HG02870 (cell line): ENCODE data around the gene ITGA3.

Source experiments
- ATAC-seq: cut with Tn5 transposase; IDR thresholded peaks from one replicate; pipeline ENCODE4 v1.9.1; 2021; ENCODE audit warnings: mild to moderate bottlenecking, moderate library complexity; ENCODE audit not compliant: unreplicated experiment

Gene ITGA3

DNA sequence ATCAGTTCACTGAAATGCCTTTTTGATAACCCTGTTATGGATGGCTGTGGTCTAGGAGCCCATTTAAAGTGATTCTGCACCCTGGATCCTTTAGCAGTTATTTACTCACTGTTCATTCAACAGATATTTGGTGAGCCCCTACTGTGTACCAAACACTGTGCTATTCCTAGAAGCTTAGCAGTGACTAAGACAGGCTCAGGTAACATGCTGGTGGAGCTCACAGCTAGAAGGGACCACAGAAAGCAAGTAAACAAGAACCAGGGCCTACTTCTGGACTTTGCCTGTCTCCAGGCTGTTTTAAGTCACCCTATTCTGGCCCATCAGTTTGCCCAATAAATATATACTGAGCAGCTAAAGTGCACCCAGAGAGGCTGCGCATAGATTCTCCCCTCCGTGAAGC is 11.1 kb downstream of the ITGA3 start:
- ATAC-seq, result no peak

DNA sequence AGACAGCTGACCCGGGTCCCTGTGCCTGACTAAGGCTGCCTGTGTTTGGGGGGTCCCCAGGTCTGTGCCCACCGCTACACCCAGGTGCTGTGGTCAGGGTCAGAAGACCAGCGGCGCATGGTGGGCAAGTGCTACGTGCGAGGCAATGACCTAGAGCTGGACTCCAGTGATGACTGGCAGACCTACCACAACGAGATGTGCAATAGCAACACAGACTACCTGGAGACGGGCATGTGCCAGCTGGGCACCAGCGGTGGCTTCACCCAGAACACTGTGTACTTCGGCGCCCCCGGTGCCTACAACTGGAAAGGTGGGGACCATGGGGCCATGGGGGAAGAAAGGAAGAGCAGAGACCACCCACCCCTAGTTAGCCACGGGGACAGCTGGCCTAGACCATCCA is 12.1 kb downstream of the ITGA3 start:
- no peak for ATAC-seq

DNA sequence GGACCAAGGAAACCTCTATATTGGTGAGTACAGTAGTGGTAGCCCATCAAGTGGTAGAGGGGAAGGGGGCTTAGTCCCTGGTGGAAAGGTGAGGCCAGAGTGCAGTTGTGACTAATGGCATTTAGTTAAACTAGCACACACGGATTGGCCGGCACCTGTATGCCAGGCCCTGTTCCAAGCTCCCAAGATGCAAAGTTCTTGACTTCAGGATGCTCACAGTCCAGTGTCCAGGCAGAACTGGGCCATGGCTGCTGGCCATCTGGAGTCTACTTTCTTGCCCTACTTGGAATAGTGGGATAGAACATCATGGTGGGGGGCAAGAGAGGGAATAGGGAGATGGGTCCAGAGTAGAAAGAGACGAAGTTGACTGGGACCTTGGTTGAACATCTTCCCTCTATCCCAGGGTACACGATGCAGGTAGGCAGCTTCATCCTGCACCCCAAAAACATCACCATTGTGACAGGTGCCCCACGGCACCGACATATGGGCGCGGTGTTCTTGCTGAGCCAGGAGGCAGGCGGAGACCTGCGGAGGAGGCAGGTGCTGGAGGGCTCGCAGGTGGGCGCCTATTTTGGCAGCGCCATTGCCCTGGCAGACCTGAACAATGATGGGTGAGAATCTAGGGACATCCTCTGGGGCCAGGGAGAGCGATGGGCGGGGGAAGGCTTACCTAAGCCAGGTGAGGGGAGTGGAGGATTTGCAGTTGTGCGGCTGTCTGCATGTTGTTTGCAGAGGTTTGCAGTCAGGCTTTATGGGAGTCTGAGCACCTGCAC is 15.2 kb downstream of the ITGA3 start:
- ATAC-seq, result no peak

DNA sequence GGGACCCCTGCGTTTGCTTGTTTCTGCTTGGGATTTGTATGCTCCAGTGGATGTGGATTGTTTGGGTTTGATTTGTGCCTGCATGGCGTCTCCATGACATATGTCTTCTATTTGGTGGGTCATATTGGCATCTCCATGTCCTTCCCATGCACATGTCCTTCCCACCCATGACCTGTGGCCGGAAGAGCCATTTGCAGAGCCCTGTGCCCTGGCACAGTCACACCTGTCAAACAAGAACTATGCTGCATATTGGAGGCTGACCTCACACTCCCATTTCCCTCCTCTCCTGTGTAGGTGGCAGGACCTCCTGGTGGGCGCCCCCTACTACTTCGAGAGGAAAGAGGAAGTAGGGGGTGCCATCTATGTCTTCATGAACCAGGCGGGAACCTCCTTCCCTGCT is 15.8 kb downstream of the ITGA3 start:
- no peak for ATAC-seq

DNA sequence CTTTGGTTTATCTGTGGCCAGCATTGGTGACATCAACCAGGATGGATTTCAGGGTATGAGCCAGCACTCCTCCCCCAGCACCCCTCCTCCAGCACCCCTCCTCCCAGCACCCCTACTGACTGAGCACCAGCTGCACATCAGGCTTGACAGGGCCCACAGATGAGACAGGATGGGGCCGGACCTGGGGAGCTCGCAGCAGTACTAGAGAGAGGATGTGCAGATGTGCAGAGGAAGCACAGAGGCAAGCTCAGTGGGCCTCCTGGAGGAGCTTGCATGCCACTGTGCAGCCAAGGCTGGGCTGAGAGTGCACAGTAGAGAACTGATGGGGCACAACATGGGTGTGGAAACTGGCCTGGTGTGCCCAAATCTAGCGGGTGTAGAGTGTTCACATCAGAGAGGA is 16.2 kb downstream of the ITGA3 start:
- ATAC-seq, result no peak

DNA sequence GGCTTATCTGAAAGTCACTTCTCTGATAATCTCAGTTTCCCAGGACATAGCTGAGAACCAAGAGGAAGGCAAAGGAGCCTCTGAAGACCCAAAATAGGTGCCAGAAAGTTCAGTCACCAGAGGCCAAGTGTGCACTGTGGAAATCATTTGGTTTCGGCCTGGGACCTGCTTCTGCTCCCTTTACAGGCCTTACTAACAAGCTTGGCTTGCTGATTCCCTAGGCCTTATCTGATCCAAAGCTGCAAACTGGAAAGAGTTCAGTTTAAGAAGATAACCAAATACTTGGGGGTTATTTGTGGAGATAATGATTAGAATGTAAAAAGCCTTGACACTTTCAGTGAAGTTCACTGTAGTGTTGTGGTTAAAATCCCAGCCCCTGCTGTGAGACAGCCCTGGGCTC is 17.0 kb downstream of the ITGA3 start:
- ATAC-seq, result no peak

DNA sequence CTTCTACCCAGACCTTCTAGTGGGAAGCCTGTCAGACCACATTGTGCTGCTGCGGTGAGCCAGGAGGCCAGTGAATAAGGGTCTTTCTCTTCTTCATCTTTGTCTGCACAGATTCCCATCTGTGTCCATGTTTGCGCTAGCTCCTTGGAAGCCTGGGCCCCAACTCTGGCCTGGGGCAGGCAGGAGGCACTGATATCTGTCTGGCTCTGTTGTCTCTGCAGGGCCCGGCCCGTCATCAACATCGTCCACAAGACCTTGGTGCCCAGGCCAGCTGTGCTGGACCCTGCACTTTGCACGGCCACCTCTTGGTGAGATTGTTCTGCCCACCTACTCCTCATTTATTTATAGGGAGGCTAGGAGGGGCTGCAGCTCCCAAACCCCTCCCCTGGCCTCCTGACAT is 18.3 kb downstream of the ITGA3 start:
- ATAC-seq, result no peak

DNA sequence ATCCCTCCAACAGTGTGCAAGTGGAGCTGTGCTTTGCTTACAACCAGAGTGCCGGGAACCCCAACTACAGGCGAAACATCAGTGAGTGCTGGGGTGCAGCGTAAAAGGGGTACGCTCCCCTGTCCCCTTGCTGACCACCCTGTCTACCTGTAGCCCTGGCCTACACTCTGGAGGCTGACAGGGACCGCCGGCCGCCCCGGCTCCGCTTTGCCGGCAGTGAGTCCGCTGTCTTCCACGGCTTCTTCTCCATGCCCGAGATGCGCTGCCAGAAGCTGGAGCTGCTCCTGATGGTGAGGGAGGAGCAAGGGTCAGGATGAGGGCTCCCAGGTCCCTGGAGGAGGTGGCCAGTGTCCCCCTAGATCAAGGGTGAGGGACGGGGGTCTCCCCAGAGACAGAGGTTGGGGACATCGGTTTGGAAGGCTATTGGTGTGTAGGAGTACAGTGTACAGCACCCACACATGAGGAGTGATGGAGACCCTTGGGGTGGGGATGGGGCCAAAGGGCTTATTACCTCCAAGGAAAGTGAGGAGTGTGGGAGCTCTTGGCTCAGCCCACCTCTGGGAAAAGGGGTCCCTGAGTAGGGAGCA is 19.6 kb downstream of the ITGA3 start:
- no peak for ATAC-seq

DNA sequence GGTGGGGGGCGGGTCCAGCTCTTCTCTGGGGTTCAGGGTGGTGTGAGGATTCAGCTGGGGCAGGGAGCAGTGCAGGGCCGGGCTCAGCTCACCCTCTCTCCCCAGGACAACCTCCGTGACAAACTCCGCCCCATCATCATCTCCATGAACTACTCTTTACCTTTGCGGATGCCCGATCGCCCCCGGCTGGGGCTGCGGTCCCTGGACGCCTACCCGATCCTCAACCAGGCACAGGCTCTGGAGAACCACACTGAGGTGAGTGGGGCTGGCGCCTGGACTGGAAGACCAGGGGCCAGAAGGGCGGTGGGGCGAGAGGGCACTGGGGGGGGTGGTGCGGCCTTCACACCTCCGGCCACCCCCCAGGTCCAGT is 20.3 kb downstream of the ITGA3 start:
- ATAC-seq, result no peak

DNA sequence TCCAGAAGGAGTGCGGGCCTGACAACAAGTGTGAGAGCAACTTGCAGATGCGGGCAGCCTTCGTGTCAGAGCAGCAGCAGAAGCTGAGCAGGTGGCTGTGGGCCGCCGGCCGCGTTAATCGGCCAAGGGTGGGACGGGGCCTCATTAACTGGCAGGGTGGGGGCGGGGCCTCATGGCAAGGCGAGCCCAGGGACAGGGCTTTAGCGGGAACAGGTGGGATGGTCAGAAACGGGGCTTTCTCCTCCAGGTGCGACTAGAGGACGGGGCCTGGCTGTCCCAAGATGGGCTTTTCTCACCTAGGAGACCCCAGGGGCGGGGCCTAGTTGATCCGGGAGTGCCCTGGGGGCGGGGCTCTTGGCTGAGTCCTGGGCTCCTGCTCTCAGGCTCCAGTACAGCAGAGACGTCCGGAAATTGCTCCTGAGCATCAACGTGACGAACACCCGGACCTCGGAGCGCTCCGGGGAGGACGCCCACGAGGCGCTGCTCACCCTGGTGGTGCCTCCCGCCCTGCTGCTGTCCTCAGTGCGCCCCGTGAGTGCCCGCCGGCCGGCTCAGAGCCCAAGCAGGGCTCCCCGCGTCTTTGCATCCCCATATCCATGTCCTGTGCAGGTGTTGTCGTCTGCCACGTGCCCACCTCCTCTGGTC is 20.8 kb downstream of the ITGA3 start:
- ATAC-seq, result no peak

DNA sequence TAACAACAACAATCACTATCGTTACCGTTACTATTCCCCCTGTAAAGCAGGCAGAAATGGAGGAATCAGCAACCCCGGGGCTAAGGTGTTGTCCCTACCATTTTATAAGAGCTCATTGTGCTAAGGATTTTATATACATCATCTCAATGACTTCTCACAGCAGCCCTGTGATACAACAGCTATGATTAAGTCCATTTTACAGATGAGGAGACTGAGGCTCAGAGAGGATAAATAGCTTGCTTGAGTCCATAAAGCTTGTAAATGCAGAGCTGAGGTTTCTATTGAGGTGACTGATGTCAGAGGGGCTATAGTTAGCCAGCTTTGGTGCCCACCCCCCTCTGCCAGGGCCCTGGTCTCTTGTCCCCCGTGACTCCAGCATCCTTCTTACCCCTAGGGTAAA is 22.5 kb downstream of the ITGA3 start:
- ATAC-seq, result no peak

DNA sequence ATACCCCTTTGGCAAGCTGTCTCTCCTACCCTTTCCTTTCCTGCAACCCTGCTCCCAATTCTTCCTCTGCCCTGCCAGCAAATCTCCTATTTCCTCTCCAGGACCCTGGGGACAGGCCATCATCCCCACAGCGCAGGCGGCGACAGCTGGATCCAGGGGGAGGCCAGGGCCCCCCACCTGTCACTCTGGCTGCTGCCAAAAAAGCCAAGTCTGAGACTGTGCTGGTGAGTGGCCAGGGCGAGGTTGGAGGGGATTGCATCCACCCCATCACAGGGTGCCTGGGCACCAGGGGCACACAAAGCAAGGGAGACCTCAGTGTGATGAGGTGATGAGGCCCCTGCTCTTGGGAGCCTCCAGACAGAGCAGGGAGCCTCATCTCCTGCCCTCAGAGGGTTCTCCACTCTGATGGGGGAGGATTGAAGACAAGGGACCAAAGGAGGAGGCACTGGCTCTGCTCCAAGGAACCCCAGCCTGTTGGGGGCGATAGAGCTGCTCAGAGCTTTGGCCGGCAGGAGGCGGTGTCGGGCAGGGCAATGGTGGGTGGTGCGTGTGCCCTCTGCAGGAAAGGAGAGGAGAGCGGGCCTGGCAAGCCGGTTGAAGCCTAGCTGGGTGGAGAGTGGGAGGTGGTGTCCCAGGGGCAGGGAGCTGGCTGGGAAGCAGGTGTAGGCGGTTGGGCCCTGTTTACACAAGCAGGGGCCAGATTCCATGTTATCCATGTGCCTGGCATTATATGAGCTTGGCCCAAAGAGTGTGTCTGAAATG is 23.6 kb downstream of the ITGA3 start:
- no peak for ATAC-seq

DNA sequence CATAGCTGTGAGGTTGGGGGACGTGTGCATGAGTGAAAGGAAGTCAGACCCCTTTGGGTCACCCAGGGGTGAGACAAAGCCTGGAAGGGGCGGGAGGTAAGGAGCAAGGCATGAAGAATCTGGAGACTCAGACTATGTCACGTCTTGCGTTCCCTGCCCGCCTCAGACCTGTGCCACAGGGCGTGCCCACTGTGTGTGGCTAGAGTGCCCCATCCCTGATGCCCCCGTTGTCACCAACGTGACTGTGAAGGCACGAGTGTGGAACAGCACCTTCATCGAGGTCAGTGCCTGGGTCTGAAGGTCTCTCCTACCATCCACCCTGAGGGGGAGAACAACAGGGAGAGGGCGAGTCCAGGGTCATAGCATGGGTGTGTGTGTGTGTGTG is 24.2 kb downstream of the ITGA3 start:
- no peak for ATAC-seq

DNA sequence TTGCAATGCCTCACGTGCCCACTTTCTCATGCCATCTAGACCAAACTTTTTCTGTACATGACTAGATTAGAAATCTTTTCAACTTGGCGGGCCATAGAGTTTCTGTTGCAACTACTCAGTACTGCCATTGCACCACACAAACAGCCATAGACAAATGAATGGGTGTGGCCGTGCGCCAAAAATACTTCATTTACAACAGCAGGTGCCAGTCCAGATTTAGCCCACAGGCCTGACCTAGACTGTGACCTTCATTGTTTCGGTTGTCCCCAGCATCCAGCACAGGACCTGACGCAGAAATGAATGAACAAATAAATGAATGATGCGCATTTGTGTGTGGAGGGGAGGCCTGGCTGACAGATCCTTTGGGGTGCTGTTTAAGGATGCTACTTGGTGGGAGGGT is 24.9 kb downstream of the ITGA3 start:
- no peak for ATAC-seq

DNA sequence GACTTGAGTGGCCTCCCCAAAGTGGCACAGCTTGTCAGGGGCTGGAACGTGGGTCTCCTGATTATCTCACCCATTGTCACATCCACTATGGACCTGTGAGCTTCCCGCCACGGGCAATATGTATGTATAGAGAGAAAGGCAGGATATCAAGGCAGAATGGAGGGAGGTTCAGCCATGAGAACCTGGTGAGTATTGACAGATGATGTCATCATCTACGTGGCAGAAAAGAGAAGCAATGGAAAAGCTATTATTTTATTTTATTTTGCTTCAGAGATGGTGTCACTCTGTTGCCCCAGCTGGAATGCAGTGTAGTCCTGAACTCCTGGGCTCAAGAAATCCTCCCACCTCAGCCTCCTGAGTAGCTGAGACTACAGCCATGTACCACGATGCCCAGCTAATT is 25.8 kb downstream of the ITGA3 start:
- ATAC-seq, result no peak

DNA sequence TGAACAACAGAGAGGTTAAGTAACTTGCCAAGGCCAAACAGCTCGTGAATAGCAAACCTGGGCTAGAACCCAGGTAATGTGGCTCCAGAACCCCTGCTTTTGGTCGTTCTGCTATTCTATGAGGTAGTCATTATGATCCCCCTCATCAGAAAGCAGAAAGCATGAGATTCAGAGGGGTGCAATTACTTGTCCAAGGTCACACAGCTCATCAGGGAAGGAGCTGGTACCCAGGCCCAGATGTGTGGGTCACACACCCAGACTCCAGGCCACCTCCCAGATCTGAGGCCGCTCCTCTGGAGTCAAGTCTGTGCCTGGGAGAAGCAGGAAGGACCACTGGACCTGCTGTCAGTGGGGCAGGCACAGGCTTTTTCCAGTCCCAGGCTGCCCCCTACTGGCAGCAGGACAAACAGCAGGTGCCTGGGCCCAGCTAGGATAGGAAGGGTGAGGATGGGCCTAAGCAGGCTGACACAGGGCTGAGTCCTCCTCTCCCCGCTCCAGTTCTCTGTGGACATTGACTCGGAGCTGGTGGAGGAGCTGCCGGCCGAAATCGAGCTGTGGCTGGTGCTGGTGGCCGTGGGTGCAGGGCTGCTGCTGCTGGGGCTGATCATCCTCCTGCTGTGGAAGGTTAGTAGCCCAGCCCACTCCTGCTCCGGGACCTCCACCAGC is 31.5 kb downstream of the ITGA3 start:
- no peak for ATAC-seq

DNA sequence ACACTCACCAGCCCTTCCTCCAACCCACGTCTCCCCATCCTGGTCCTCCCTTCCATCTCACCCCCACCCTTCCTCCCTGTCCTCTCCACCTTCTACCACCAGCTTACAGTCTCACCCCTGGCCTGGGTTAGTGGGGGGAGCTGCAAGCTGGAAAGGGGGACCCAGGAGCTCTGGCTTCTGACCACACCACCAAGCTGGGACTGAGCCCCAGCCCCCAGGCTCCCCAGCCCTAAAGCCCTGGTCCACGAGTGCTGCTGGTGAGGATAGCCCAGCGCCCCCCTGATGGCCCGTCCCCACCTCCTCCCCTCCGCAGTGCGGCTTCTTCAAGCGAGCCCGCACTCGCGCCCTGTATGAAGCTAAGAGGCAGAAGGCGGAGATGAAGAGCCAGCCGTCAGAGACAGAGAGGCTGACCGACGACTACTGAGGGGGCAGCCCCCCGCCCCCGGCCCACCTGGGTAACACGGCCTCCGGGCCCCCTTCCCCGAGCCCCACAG is 32.0 kb downstream of the ITGA3 start:
- ATAC-seq, result no peak

DNA sequence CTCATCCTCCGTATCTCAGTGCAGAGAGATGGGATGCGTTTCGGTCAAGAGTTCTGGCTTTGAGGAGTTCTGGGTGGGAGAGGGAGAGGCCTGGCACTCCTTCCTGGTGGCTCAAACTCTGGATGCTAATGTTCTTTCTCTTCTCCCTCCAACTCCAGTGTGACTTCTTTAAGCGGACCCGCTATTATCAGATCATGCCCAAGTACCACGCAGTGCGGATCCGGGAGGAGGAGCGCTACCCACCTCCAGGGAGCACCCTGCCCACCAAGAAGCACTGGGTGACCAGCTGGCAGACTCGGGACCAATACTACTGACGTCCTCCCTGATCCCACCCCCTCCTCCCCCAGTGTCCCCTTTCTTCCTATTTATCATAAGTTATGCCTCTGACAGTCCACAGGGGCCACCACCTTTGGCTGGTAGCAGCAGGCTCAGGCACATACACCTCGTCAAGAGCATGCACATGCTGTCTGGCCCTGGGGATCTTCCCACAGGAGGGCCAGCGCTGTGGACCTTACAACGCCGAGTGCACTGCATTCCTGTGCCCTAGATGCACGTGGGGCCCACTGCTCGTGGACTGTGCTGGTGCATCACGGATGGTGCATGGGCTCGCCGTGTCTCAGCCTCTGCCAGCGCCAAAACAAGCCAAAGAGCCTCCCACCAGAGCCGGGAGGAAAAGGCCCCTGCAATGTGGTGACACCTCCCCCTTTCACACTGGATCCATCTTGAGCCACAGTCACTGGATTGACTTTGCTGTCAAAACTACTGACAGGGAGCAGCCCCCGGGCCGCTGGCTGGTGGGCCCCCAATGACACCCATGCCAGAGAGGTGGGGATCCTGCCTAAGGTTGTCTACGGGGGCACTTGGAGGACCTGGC is 33.3 kb downstream of the ITGA3 start:
- no peak for ATAC-seq

DNA sequence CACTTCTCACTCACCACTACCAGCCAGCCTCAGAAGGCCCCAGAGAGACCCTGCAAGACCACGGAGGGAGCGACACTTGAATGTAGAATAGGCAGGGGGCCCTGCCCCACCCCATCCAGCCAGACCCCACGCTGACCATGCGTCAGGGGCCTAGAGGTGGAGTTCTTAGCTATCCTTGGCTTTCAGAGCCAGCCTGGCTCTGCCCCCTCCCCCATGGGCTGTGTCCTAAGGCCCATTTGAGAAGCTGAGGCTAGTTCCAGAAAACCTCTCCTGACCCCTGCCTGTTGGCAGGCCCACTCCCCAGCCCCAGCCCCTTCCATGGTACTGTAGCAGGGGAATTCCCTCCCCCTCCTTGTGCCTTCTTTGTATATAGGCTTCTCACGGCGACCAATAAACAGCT is 34.2 kb downstream of the ITGA3 start:
- no peak for ATAC-seq
